ENCODE results near the gene PROB1.
"Not testable (repeated sequence)": the region's sequence is repeated elsewhere in the genome, so short reads cannot be mapped to it uniquely, and the experiment has no call there.

Gene PROB1

DNA sequence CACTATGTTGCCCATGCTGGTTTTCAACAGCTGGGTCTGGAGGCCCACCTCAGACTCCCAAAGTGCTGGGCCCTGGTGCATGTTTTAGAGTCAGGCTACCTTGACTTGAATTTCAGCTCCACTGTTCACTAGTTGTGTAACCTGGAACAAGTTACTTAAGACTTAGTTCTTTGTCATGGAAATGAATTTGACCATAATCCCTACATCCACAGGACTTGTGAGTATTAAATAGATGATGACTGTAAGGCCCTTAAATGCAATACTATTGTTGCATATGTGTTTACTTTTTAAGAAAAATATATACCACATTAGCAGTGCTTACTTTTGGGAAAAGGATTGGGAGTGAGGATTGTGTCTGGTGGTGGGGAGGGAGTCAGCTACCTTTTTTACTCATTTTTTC lies 36.8 kb downstream of the PROB1 start (continued):
- TF ChIP-seq, protein P1, sequence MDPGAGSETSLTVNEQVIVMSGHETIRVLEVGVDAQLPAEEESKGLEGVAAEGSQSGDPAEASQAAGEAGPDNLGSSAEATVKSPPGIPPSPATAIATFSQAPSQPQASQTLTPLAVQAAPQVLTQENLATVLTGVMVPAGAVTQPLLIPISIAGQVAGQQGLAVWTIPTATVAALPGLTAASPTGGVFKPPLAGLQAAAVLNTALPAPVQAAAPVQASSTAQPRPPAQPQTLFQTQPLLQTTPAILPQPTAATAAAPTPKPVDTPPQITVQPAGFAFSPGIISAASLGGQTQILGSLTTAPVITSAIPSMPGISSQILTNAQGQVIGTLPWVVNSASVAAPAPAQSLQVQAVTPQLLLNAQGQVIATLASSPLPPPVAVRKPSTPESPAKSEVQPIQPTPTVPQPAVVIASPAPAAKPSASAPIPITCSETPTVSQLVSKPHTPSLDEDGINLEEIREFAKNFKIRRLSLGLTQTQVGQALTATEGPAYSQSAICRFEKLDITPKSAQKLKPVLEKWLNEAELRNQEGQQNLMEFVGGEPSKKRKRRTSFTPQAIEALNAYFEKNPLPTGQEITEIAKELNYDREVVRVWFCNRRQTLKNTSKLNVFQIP (CRISPR knock-in tag; IDR thresholded peaks at IDR 0.05; ENCODE audit: borderline replicate concordance, low read depth): no peak
- TF ChIP-seq ZC3H10 (CRISPR knock-in tag; IDR thresholded peaks at IDR 0.05) (no peak), PPARA (CRISPR knock-in tag; IDR thresholded peaks at IDR 0.05; ENCODE audit: borderline replicate concordance) (no peak), ZNF8 (CRISPR knock-in tag; IDR thresholded peaks at IDR 0.05) (no peak), TCF4 (CRISPR knock-in tag; IDR thresholded peaks at IDR 0.05; ENCODE audit: borderline replicate concordance) (no peak), TOX (CRISPR knock-in tag; IDR thresholded peaks at IDR 0.05; ENCODE audit: borderline replicate concordance) (no peak), BACH2 (CRISPR knock-in tag; IDR thresholded peaks at IDR 0.05; ENCODE audit: borderline replicate concordance) (no peak), SNAI2 (CRISPR knock-in tag; IDR thresholded peaks at IDR 0.05) (no peak), CSDC2 (CRISPR knock-in tag; IDR thresholded peaks at IDR 0.05) (no peak), ZFP30 (CRISPR knock-in tag; IDR thresholded peaks at IDR 0.05) (no peak)

DNA sequence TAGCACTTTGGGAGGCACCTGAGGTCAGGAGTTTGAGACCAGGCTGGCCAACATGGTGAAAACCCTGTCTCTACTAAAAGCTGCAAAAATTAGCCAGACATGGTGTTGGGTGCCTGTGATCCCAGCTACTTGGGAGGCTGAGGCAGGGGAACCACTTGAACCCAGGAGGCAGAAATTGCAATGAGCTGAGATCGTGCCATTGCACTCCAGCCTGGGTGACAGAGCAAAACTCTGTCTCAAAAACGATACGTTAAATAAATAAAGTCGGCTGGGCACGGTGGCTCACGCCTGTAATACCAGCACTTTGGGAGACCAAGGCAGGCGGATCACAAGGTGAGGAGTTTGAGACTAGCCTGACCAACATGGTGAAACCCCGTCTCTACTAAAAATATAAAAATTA lies 39.0 kb downstream of the PROB1 start:
- not testable (repeated sequence) for ATAC-seq

DNA sequence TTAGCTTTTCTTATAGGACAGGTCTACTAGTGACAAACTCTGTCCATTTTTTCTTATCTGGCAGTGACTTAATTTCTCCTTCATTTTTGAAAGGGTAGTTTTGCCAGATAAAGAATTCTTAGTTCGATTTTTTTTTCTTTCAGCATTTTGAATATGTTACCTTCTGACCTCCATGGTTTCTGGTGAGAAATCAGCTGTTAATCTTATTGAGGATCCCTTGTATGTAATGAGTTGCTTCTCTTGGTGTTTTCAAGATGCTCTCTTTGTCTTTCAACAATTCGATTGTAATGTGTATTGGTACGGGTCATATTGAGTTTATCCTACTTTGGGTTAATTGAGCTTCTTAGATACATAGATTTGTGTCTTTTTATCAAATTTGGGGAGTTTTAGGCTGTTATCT lies 40.7 kb downstream of the PROB1 start:
- TF ChIP-seq GLIS3 (CRISPR knock-in tag; IDR thresholded peaks at IDR 0.05) (no peak), TSHZ2 (CRISPR knock-in tag; IDR thresholded peaks at IDR 0.05) (no peak), CREB5 (CRISPR knock-in tag; IDR thresholded peaks at IDR 0.05; ENCODE audit: low read depth) (no peak)
- TF ChIP-seq, protein P1 (CRISPR knock-in tag; IDR thresholded peaks at IDR 0.05; ENCODE audit: borderline replicate concordance, low read depth): no peak
- no peak for ATAC-seq

- not testable (repeated sequence) for ATAC-seq
Observed at GRCh38 chr5:139347863-139348262, 47.0 kb downstream of the PROB1 start.

GRCh38 chr5:139345442-139345841 lies 49.5 kb downstream of the PROB1 start:
- ATAC-seq: not testable (repeated sequence)

GRCh38 chr5:139344177-139344576 lies 50.7 kb downstream of the PROB1 start:
- TF ChIP-seq ZNF8 (CRISPR knock-in tag; IDR thresholded peaks at IDR 0.05): no peak
- TF ChIP-seq OSR1 (CRISPR knock-in tag; IDR thresholded peaks at IDR 0.05): no peak
- no peak for TF ChIP-seq BACH2 (CRISPR knock-in tag; IDR thresholded peaks at IDR 0.05; ENCODE audit: borderline replicate concordance)
- TF ChIP-seq, protein P1 (CRISPR knock-in tag; IDR thresholded peaks at IDR 0.05; ENCODE audit: borderline replicate concordance, low read depth): no peak
- no peak for TF ChIP-seq PATZ1 (CRISPR knock-in tag; IDR thresholded peaks at IDR 0.05; ENCODE audit: borderline replicate concordance)
- no peak for TF ChIP-seq SNAI2 (CRISPR knock-in tag; IDR thresholded peaks at IDR 0.05)
- TF ChIP-seq ZC3H10 (CRISPR knock-in tag; IDR thresholded peaks at IDR 0.05): no peak
- TF ChIP-seq ZNF565 (CRISPR knock-in tag; conservative IDR thresholded peaks at IDR 0.05; ENCODE audit: low read depth): no peak
- ATAC-seq: no peak

Measured in SK-N-SH treated with all-trans-retinoic acid at 6 μM for 48 hours (cell line).